HUES64 (cell line): Measurements from ENCODE around the gene ACOT4.
A peak's percentile ranks its signal among the peaks of the same experiment; 100 is the strongest.
"Not testable (repeated sequence)": the region's sequence is repeated elsewhere in the genome, so short reads cannot be mapped to it uniquely, and the experiment has no call there.

Source experiments
- H3K27ac ChIP-seq: 2 replicates; pipeline ENCODE4 v1.7.0; 2013; ENCODE audit warnings: low read depth, low read length, inconsistent platforms
- H3K27me3 ChIP-seq: 2 replicates; pipeline ENCODE4 v1.6.1; 2013; ENCODE audit warnings: mild to moderate bottlenecking, low read length; ENCODE audit not compliant: insufficient read depth
- H3K36me3 ChIP-seq: 2 replicates; pipeline ENCODE4 v1.6.1; 2013; ENCODE audit warnings: mild to moderate bottlenecking, low read length; ENCODE audit not compliant: insufficient read depth
- H3K4me1 ChIP-seq: 2 replicates; pipeline ENCODE4 v1.6.1; 2013; ENCODE audit warnings: mild to moderate bottlenecking, low read length, moderate library complexity; ENCODE audit not compliant: insufficient read depth
- H3K4me3 ChIP-seq: 2 replicates; pipeline ENCODE4 v1.5.1; 2013; ENCODE audit warnings: mild to moderate bottlenecking, low read length, moderate library complexity
- H3K9ac ChIP-seq: 2 replicates; pipeline ENCODE4 v1.6.1; 2013; ENCODE audit warnings: mild to moderate bottlenecking, low read depth, low read length
- H3K9me3 ChIP-seq: 2 replicates; pipeline ENCODE4 v1.6.1; 2013; ENCODE audit warnings: low read depth, low read length; ENCODE audit not compliant: insufficient read depth
- WGBS: fragments of 150-250, 120-280 bp; methylation state at CpG from one replicate; pipeline ENCODE4 v1.1.7; 2013; ENCODE audit warnings: missing lambda C conversion rate; 5-methylcytosine and 5-hydroxymethylcytosine counted together

The ACOT4 gene

GRCh38 chr14:73582102-73582979 is 9.3 kb upstream of the ACOT4 start:
- H3K9me3 ChIP-seq, H3K4me3 ChIP-seq, H3K36me3 ChIP-seq, H3K27ac ChIP-seq, H3K9ac ChIP-seq, H3K27me3 ChIP-seq, H3K4me1 ChIP-seq: not testable (repeated sequence)
- 82% methylated on average over 8 of the region's 11 CpGs for WGBS

- WGBS: 100% methylated on average over 1 of the region's 1 CpG
- Histone ChIP-seq H3K36me3 (no peaks in the 10 kb centered on the region), H3K4me1 (no peaks in the 10 kb centered on the region), H3K27me3 (peaks cover 23% of the 10 kb centered on the region), H3K4me3 (no peak overlapping the region), H3K9me3 (no peaks in the 10 kb centered on the region), H3K27ac (no peak overlapping the region), H3K9ac (no peak overlapping the region)
These were observed 3.0 kb upstream of the ACOT4 start for GRCh38 chr14:73588695-73589094.

GRCh38 chr14:73589116-73589515 is 2.6 kb upstream of the ACOT4 start:
- whole genome bisulfite sequencing: 96% methylated on average over 4 of the region's 4 CpGs
- no peaks in the 10 kb centered on the region for H3K9me3 ChIP-seq
- H3K36me3 ChIP-seq: no peaks in the 10 kb centered on the region

GRCh38 chr14:73590673-73591004 is 1.0 kb upstream of the ACOT4 start:
- H3K27ac ChIP-seq, H3K4me1 ChIP-seq, H3K9me3 ChIP-seq, H3K36me3 ChIP-seq, H3K4me3 ChIP-seq, H3K9ac ChIP-seq: not testable (repeated sequence)
- WGBS: 97% methylated on average over 32 of the region's 32 CpGs
- peaks cover 25% of the 10 kb centered on the region for H3K27me3 ChIP-seq

More at GRCh38 chr14:73589116-73589515, 2.6 kb upstream of the ACOT4 start:
- no peak overlapping the region for H3K4me3 ChIP-seq
- peaks cover 24% of the 10 kb centered on the region for H3K27me3 ChIP-seq
- H3K27ac ChIP-seq: no peak overlapping the region
- H3K4me1 ChIP-seq: no peaks in the 10 kb centered on the region
- no peak overlapping the region for H3K9ac ChIP-seq

GRCh38 chr14:73594491-73594890 is 2.8 kb downstream of the ACOT4 start:
- Histone ChIP-seq H3K27ac (no peak overlapping the region), H3K4me3 (no peak overlapping the region), H3K9me3 (no peaks in the 10 kb centered on the region), H3K9ac (no peak overlapping the region), H3K27me3 (peaks cover 25% of the 10 kb centered on the region), H3K36me3 (no peaks in the 10 kb centered on the region), H3K4me1 (no peaks in the 10 kb centered on the region)
- WGBS: 97% methylated on average over 9 of the region's 9 CpGs

GRCh38 chr14:73599499-73599898 is 7.8 kb downstream of the ACOT4 start:
- no peaks in the 10 kb centered on the region for H3K27me3 ChIP-seq
- H3K4me3 ChIP-seq: no peak overlapping the region
- no peak overlapping the region for H3K27ac ChIP-seq
- H3K36me3 ChIP-seq: no peaks in the 10 kb centered on the region
- no peaks in the 10 kb centered on the region for H3K4me1 ChIP-seq
- no peak overlapping the region for H3K9ac ChIP-seq
- no peaks in the 10 kb centered on the region for H3K9me3 ChIP-seq

GRCh38 chr14:73602994-73603393 is 11.3 kb downstream of the ACOT4 start:
- Histone ChIP-seq H3K36me3 (no peaks in the 10 kb centered on the region), H3K4me1 (no peaks in the 10 kb centered on the region), H3K27ac (no peak overlapping the region), H3K9ac (no peak overlapping the region), H3K27me3 (no peaks in the 10 kb centered on the region), H3K9me3 (peaks cover 10% of the 10 kb centered on the region), H3K4me3 (no peak overlapping the region)
- 91% methylated on average over 3 of the region's 3 CpGs for WGBS

- no peaks in the 10 kb centered on the region for H3K4me1 ChIP-seq
- H3K36me3 ChIP-seq: no peaks in the 10 kb centered on the region
- 92% methylated on average over 2 of the region's 3 CpGs for WGBS
- peaks cover 10% of the 10 kb centered on the region for H3K9me3 ChIP-seq
- no peak overlapping the region for H3K27ac ChIP-seq
- no peak overlapping the region for H3K4me3 ChIP-seq
- peaks cover 4% of the 10 kb centered on the region; the same call in 1 of the 2 replicates for H3K27me3 ChIP-seq
- H3K9ac ChIP-seq: no peak overlapping the region
These were observed 14.6 kb downstream of the ACOT4 start for GRCh38 chr14:73606271-73606670.

GRCh38 chr14:73607241-73607640 is 15.6 kb downstream of the ACOT4 start:
- no peak overlapping the region for H3K4me3 ChIP-seq
- H3K27me3 ChIP-seq: peaks cover 13% of the 10 kb centered on the region; the same call in 1 of the 2 replicates
- H3K27ac ChIP-seq: no peak overlapping the region
- H3K4me1 ChIP-seq: no peaks in the 10 kb centered on the region
- H3K9ac ChIP-seq: no peak overlapping the region
- 82% methylated on average over 1 of the region's 1 CpG for WGBS
- peaks cover 10% of the 10 kb centered on the region for H3K9me3 ChIP-seq
- no peaks in the 10 kb centered on the region for H3K36me3 ChIP-seq

GRCh38 chr14:73610687-73611086 is 19.0 kb downstream of the ACOT4 start:
- 89% methylated on average over 2 of the region's 2 CpGs for WGBS
- H3K36me3 ChIP-seq: no peaks in the 10 kb centered on the region
- H3K27me3 ChIP-seq: peaks cover 38% of the 10 kb centered on the region
- no peak overlapping the region for H3K27ac ChIP-seq
- no peak overlapping the region for H3K9ac ChIP-seq
- H3K4me3 ChIP-seq: no peak overlapping the region
- peaks cover 10% of the 10 kb centered on the region for H3K9me3 ChIP-seq
- H3K4me1 ChIP-seq: no peaks in the 10 kb centered on the region

GRCh38 chr14:73612339-73613045 is 20.8 kb downstream of the ACOT4 start, which contains the start of gene ACOT6:
TSS of gene ACOT6 (plus strand) at chr14:73612517. CDS start at chr14:73612572, 55 bp downstream.
- under 1% methylated on average over 84 of the region's 84 CpGs for WGBS
- Histone ChIP-seq H3K4me3 (peak within 1 kb of the TSS; percentile 75), H3K9ac (peak within 1 kb of the TSS; percentile 76), H3K9me3 (no peaks in the 10 kb centered on the region), H3K27ac (no peak within 1 kb of the TSS), H3K27me3 (peaks cover 49% of the 10 kb centered on the region), H3K36me3 (no peaks in the 10 kb centered on the region), H3K4me1 (0 out of 2 replicates have a peak, but pooled peaks cover 7% of the 10 kb centered on the region)
